CD14-positive monocyte (primary cell): ENCODE data around the gene MYH7. TPM values are rescaled to one million over a fixed set of nuclear protein-coding genes. Genes with fewer than 3 reads are reported as not detected.
"Not testable (repeated sequence)": the region's sequence is repeated elsewhere in the genome, so short reads cannot be mapped to it uniquely, and the experiment has no call there.

ENCODE experiments used
- DNase-seq, 3 donors: peaks; one replicate each; pipeline ENCODE4 v3.0.0-alpha.2; 2011 to 2022
- H2AFZ ChIP-seq: 2 replicates; pipeline ENCODE4 v1.6.0; 2012; ENCODE audit warnings: mild to moderate bottlenecking, low read depth, low read length, inconsistent platforms; ENCODE audit not compliant: insufficient read depth, poor library complexity, severe bottlenecking
- H3K27ac ChIP-seq, 2 donors: 1 replicate in 1 of 2; 2 replicates in 1 of 2; pipeline ENCODE4 v1.5.1; 2012 to 2013; ENCODE audit warnings: low read length in 2 of 2, control low read depth in 1 of 2, inconsistent platforms in 1 of 2, low read depth in 1 of 2, mild to moderate bottlenecking in 1 of 2
- H3K27me3 ChIP-seq, 2 donors: one replicate each; pipeline versions ENCODE4 v1.6.0 to v1.6.1; 2011 to 2013; ENCODE audit warnings: low read length in 2 of 2; ENCODE audit not compliant: control insufficient read depth in 2 of 2, insufficient read depth in 2 of 2
- H3K36me3 ChIP-seq, 2 donors: replicated peaks in 1 of 2; 1 replicate in 1 of 2; 2 replicates in 1 of 2; pipeline versions ENCODE4 v1.5.1 to v1.6.1; 2012 to 2013; ENCODE audit warnings: low read length in 2 of 2, control low read depth in 1 of 2, inconsistent platforms in 1 of 2, mild to moderate bottlenecking in 1 of 2; ENCODE audit not compliant: insufficient read depth in 2 of 2, control insufficient read depth in 1 of 2
- H3K4me1 ChIP-seq, 2 donors: 1 replicate in 1 of 2; 2 replicates in 1 of 2; pipeline versions ENCODE4 v1.5.1 to v1.6.1; 2012 to 2013; ENCODE audit warnings: low read length in 2 of 2, control low read depth in 1 of 2, inconsistent platforms in 1 of 2, mild to moderate bottlenecking in 1 of 2, moderate library complexity in 1 of 2; ENCODE audit not compliant: insufficient read depth in 2 of 2, control insufficient read depth in 1 of 2
- H3K4me2 ChIP-seq: replicated peaks from 2 replicates; pipeline ENCODE3; 2012; ENCODE audit warnings: low read length, moderate library complexity, mild to moderate bottlenecking; ENCODE audit not compliant: poor library complexity, severe bottlenecking; ENCODE audit errors: extremely low read depth
- H3K4me3 ChIP-seq, 3 experiments: fragments of 200-600 bp in 1 of 3; sonication (generic) in 1 of 3; replicated peaks in 1 of 3; 1 replicate in 2 of 3; 2 replicates in 1 of 3; pipeline ENCODE4 v1.5.1; 2011 to 2013; ENCODE audit warnings: low read length in 3 of 3, mild to moderate bottlenecking in 3 of 3, control low read depth in 2 of 3, low read depth in 2 of 3, inconsistent platforms in 1 of 3, moderate library complexity in 1 of 3
- H3K79me2 ChIP-seq: 2 replicates; pipeline ENCODE4 v1.6.0; 2012; ENCODE audit warnings: mild to moderate bottlenecking, control low read depth, inconsistent platforms, low read length, moderate library complexity; ENCODE audit not compliant: insufficient read depth
- H3K9ac ChIP-seq: 2 replicates; pipeline ENCODE4 v1.6.0; 2017; ENCODE audit warnings: low read length, mild to moderate bottlenecking; ENCODE audit not compliant: insufficient read depth, poor library complexity, severe bottlenecking
- H3K9me3 ChIP-seq, 2 donors: replicated peaks in 1 of 2; 1 replicate in 1 of 2; 2 replicates in 1 of 2; pipeline versions ENCODE4 v1.5.1 to v1.6.1; 2012 to 2013; ENCODE audit warnings: low read length in 2 of 2, control low read depth in 1 of 2; ENCODE audit not compliant: control insufficient read depth in 1 of 2, insufficient read depth in 1 of 2
- H4K20me1 ChIP-seq: 2 replicates; pipeline ENCODE4 v1.6.0; 2012; ENCODE audit warnings: mild to moderate bottlenecking, low read length, control low read depth, moderate library complexity; ENCODE audit not compliant: insufficient read depth
- H3K27ac Mint-ChIP-seq, 7 donors: one replicate each; pipeline ENCODE4 v1.8.0; 2020; ENCODE audit warnings: mild to moderate bottlenecking in 7 of 7, mixed read lengths in 7 of 7, moderate library complexity in 6 of 7, inconsistent platforms in 2 of 7
- H3K27me3 Mint-ChIP-seq, 3 donors: one replicate each; pipeline ENCODE4 v1.8.0; 2021 to 2022; ENCODE audit warnings: low read depth in 3 of 3, mild to moderate bottlenecking in 3 of 3, mixed read lengths in 3 of 3, moderate library complexity in 3 of 3, inconsistent platforms in 1 of 3
- H3K36me3 Mint-ChIP-seq, 2 donors: one replicate each; pipeline ENCODE4 v1.8.0; 2020; ENCODE audit warnings: mixed read lengths in 2 of 2, inconsistent platforms in 1 of 2, mild to moderate bottlenecking in 1 of 2
- H3K4me1 Mint-ChIP-seq: one replicate; pipeline ENCODE4 v1.8.0; 2020; ENCODE audit warnings: mild to moderate bottlenecking, mixed read lengths
- H3K4me3 Mint-ChIP-seq, 2 donors: one replicate each; pipeline ENCODE4 v1.8.0; 2020; ENCODE audit warnings: mild to moderate bottlenecking in 2 of 2, mixed read lengths in 2 of 2, moderate library complexity in 1 of 2
- H3K9me3 Mint-ChIP-seq, 7 donors: one replicate each; pipeline ENCODE4 v1.8.0; 2020 to 2022; ENCODE audit warnings: mixed read lengths in 7 of 7, mild to moderate bottlenecking in 6 of 7, moderate library complexity in 6 of 7, inconsistent platforms in 2 of 7
- CTCF ChIP-seq: fragments of 200-600 bp; IDR thresholded peaks from one replicate; pipeline ENCODE4 v1.8.0; 2022; ENCODE audit warnings: antibody characterized with exemption, mild to moderate bottlenecking
- WGBS: methylation state at CpG from one replicate; pipeline ENCODE4 v1.1.5; 2013; ENCODE audit warnings: missing lambda C conversion rate; ENCODE audit not compliant: insufficient coverage; 5-methylcytosine and 5-hydroxymethylcytosine counted together
- intact Hi-C, 2 donors: fragments of 100-400 bp; cut with micrococcal nuclease; formaldehyde crosslinking; loops; one replicate each; pipeline versions ENCODE4 v1.15.0 to v1.15.1; 2023
- polyA plus RNA-seq, 3 donors: library from polyadenylated mRNA; depleted of rRNA in 1 of 3; unstranded in 2 of 3; stranded (reverse) in 1 of 3; fragments of 300-500 nt in 2 of 3; fragments of >200 nt in 1 of 3; fragmentation: Illumina TruSeq in 2 of 3; gene quantifications; 1 replicate in 2 of 3; 2 replicates in 1 of 3; pipeline ENCODE4 v1.2.3, GENCODE V29; 2012 to 2021

The MYH7 gene
- polyA plus RNA-seq, 3 donors, result not detected

GRCh38 chr14:23387916-23388882, 47.3 kb downstream of the MYH7 start:
- no peak for DNase-seq
- 84% methylated on average over 19 of the region's 26 CpGs for WGBS

GRCh38 chr14:23386999-23387398, 48.5 kb downstream of the MYH7 start:
- H3K4me2 ChIP-seq, result no peak overlapping the region
- no peaks in the 10 kb centered on the region for H3K79me2 ChIP-seq
- Mint-ChIP-seq H3K9me3 (peaks cover 0 to 1% (median 0%) of the 10 kb centered on the region in 7 donors), H3K27ac (no peak overlapping the region), H3K4me1 (no peaks in the 10 kb centered on the region), H3K27me3 (peaks cover 0 to 9% (median 6%) of the 10 kb centered on the region in 3 donors), H3K36me3 (no peaks in the 10 kb centered on the region), H3K4me3 (no peak overlapping the region)
- H3K4me1 ChIP-seq, result no peaks in the 10 kb centered on the region
- H2AFZ ChIP-seq, result no peak overlapping the region
- intact Hi-C loops, result no loop called here
- no peaks in the 10 kb centered on the region for H3K9me3 ChIP-seq
- no peaks in the 10 kb centered on the region for H3K27me3 ChIP-seq
- H3K36me3 ChIP-seq, result no peaks in the 10 kb centered on the region
- H4K20me1 ChIP-seq, result no peaks in the 10 kb centered on the region
- H3K4me3 ChIP-seq, result no peak overlapping the region
- H3K9ac ChIP-seq, result no peak overlapping the region
- no CpG with 5 or more reads among the region's 1 CpG for WGBS
- no peak overlapping the region for H3K27ac ChIP-seq
- no peak for TF ChIP-seq CTCF
- no peak for DNase-seq

More at GRCh38 chr14:23387916-23388882, 47.3 kb downstream of the MYH7 start:
- H2AFZ ChIP-seq, result no peak overlapping the region
- H3K9me3 ChIP-seq, result no peaks in the 10 kb centered on the region
- TF ChIP-seq CTCF, result no peak
- Mint-ChIP-seq H3K27me3 (peaks cover 3 to 9% (median 4%) of the 10 kb centered on the region in 3 donors), H3K4me3 (no peak overlapping the region), H3K4me1 (no peaks in the 10 kb centered on the region), H3K27ac (no peak overlapping the region), H3K9me3 (no peaks in the 10 kb centered on the region), H3K36me3 (no peaks in the 10 kb centered on the region)
- H3K4me3 ChIP-seq, result no peak overlapping the region
- H3K27me3 ChIP-seq, result no peaks in the 10 kb centered on the region
- H3K79me2 ChIP-seq, result no peaks in the 10 kb centered on the region
- intact Hi-C loops, result no loop called here
- no peaks in the 10 kb centered on the region for H3K4me1 ChIP-seq
- H3K27ac ChIP-seq, result no peak overlapping the region
- H3K9ac ChIP-seq, result no peak overlapping the region
- no peaks in the 10 kb centered on the region for H3K36me3 ChIP-seq
- no peak overlapping the region for H3K4me2 ChIP-seq
- H4K20me1 ChIP-seq, result no peaks in the 10 kb centered on the region

- peaks cover 3 to 13% (median 8%) of the 10 kb centered on the region in 3 donors for H3K27me3 Mint-ChIP-seq
These were observed 49.2 kb downstream of the MYH7 start for GRCh38 chr14:23386266-23386657.

More at GRCh38 chr14:23386266-23386657, 49.2 kb downstream of the MYH7 start:
- H3K4me2 ChIP-seq, H3K79me2 ChIP-seq, H3K4me3 ChIP-seq, H3K4me1 Mint-ChIP-seq, H3K36me3 ChIP-seq, H3K9me3 ChIP-seq, H4K20me1 ChIP-seq, H3K27ac ChIP-seq, intact Hi-C loops, H3K36me3 Mint-ChIP-seq, H3K27me3 ChIP-seq, H2AFZ ChIP-seq, H3K9me3 Mint-ChIP-seq, H3K4me1 ChIP-seq, H3K4me3 Mint-ChIP-seq, H3K9ac ChIP-seq, DNase-seq, H3K27ac Mint-ChIP-seq: not testable (repeated sequence)
- 95% methylated on average over 7 of the region's 17 CpGs for WGBS
